ENCODE data around the gene CDIPT. TPM values are rescaled to one million over a fixed set of nuclear protein-coding genes. Genes with fewer than 3 reads are reported as not detected.

CDIPT gene
- total and polyA plus RNA-seq, 8 donors = 69.5 to 84.8 (median 78.3) TPM

DNA sequence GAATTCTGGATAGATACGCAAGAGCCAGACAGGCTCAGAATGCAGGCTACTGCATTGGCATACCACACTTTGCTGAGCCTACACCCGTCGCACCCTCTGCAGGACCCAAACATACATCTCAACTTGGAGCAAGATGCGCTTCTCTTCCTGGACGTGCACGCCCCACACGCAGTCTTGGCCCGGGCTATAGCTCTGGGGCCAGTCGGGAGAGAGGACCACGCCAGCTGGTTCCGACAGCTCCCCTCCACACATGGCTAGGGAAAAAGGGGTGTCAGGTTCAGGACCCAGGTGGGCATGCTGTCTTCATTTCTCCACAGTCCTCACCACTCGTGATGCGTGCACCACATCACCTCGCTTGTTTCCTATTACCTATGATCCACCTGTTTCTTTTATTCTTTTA is 15.1 kb upstream of the CDIPT start:
- H3K4me1 ChIP-seq = peaks cover 3 to 11% of the 10 kb centered on the region in 2 donors
- no peak overlapping the region for H3K27ac ChIP-seq
- no peak overlapping the region for H3K4me3 ChIP-seq
- intact Hi-C loops (cut with DNase I) = no loop called here
- peaks cover 11 to 62% of the 10 kb centered on the region in 2 donors for H3K27me3 ChIP-seq
- no peaks in the 10 kb centered on the region for H3K9me3 ChIP-seq
- DNase-seq (no peak), ATAC-seq (no peak)
- H3K36me3 ChIP-seq = no peaks in the 10 kb centered on the region
- no peak for TF ChIP-seq CTCF (IDR thresholded peaks at IDR 0.05)

DNA sequence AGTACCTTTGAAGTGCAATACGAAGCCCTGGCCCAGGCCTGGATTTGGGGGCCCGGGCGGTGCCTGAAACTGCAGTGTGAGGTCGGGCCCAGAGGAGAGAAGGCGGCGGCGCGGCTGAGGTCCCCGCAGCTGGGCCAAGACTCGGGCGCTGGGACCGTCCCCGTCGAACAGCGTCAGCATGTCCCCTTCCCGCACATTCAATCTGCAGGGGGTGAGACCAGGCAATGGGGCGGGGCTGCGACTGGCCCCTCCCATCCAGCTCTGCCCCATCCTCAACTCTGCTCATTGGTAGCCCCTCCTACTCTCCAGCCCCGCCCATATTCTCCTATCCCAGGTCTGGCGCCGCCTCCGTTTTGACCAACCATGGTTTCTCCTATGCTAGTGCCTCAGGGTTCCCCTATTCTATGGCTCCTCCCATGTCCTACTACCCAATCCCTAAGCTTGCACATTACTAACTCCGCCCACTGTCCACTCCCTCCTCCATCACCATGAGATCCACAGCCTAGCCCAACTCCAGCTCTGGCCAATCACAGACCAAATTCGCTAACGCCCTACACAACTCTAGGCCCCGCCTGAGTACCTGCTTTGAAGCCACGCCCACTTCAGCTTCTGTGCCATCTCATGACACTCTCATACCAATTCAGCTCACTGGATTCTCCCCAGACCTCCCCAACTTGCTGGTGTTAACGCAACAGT is 14.4 kb upstream of the CDIPT start:
- intact Hi-C loops (cut with DNase I) = no loop called here
- peak in 1 of 4 donors; percentile 71 for DNase-seq
- peak; percentile 87 for ATAC-seq
- Histone ChIP-seq H3K27ac (no peak overlapping the region), H3K27me3 (peaks cover 11 to 62% of the 10 kb centered on the region in 2 donors), H3K4me1 (peaks cover 3 to 11% of the 10 kb centered on the region in 2 donors), H3K4me3 (peak overlapping the region; percentile 8 to 35), H3K36me3 (no peaks in the 10 kb centered on the region), H3K9me3 (no peaks in the 10 kb centered on the region)
- TF ChIP-seq CTCF (IDR thresholded peaks at IDR 0.05) = no peak

- peak overlapping the region; percentile 8 to 35 for H3K4me3 ChIP-seq
- no peak overlapping the region for H3K27ac ChIP-seq
- TF ChIP-seq CTCF (IDR thresholded peaks at IDR 0.05) = no peak
- intact Hi-C loops (cut with DNase I) = no loop called here
- H3K27me3 ChIP-seq = peaks cover 11 to 62% of the 10 kb centered on the region in 2 donors
- no peaks in the 10 kb centered on the region for H3K36me3 ChIP-seq
- no peaks in the 10 kb centered on the region for H3K9me3 ChIP-seq
- no peak for DNase-seq
- H3K4me1 ChIP-seq = peaks cover 3 to 11% of the 10 kb centered on the region in 2 donors
- ATAC-seq = peak; percentile 68
Observed at GRCh38 chr16:29876594-29877249, 13.7 kb upstream of the CDIPT start.

DNA sequence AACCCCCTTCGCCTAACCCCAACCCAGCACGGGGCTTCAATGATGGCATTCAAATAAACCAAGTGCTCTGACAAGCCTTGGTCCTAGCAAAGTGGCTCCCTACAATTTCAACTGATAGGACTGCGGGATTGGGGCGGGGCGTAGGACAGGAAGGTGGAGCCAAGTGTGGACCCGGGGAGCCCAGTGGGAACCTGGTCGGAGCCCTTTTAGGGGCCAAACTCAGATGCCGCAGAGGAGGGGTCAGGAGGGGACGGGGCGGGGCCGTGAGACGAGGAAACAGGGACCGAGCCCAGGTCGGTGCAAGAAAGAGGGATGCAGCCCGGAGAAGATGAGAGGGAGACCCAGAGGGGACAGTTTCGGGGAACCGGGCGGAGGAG is 13.2 kb upstream of the CDIPT start:
- Histone ChIP-seq H3K9me3 (no peaks in the 10 kb centered on the region), H3K4me1 (peaks cover 3 to 11% of the 10 kb centered on the region in 2 donors), H3K36me3 (no peaks in the 10 kb centered on the region), H3K27ac (no peak overlapping the region), H3K4me3 (peak overlapping the region; percentile 8 to 35), H3K27me3 (peaks cover 11 to 62% of the 10 kb centered on the region in 2 donors)
- no peak for DNase-seq
- intact Hi-C loops (cut with DNase I) = no loop called here
- TF ChIP-seq CTCF (IDR thresholded peaks at IDR 0.05) = no peak
- ATAC-seq = peak; percentile 20

DNA sequence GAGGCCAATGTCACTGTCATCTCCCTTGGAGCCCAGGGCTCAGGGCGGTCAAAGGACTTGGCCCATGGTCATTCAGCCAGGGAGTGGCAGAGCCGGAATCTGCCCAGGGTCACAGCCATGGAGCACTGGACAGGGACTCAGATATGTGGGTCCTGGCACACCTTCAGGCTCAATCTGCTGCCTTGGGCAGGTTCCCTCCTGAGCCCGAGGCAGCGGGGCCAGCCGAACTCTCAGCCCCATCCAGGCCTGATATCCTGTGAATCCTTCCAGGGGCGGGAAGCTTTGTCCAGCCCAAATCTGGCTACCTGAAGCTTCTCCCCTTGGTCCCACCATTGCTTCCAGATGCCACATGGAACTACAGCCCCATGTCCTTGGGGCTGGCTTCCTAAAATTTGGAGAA is 12.2 kb upstream of the CDIPT start:
- ATAC-seq = no peak
- no peak overlapping the region for H3K4me3 ChIP-seq
- DNase-seq = no peak
- no peak for TF ChIP-seq CTCF (IDR thresholded peaks at IDR 0.05)
- H3K27ac ChIP-seq = no peak overlapping the region
- H3K36me3 ChIP-seq = no peaks in the 10 kb centered on the region
- peaks cover 11 to 54% of the 10 kb centered on the region in 2 donors for H3K27me3 ChIP-seq
- H3K9me3 ChIP-seq = no peaks in the 10 kb centered on the region
- H3K4me1 ChIP-seq = peaks cover 3 to 11% of the 10 kb centered on the region in 2 donors
- intact Hi-C loops (cut with DNase I) = no loop called here
